Choroid plexus epithelial cell (primary cell): ENCODE measurements around the gene CHD9.

ENCODE experiments used
- DNase-seq: peaks from one replicate; pipeline ENCODE4 v3.0.0-alpha.2; 2010; ENCODE audit warnings: low read depth
- H3K4me3 ChIP-seq: 2 replicates; pipeline ENCODE4 v1.5.1; 2011; ENCODE audit warnings: low read depth, mild to moderate bottlenecking, control low read depth, low read length, moderate library complexity
- TF ChIP-seq, protein P1 (sequence below): conservative IDR thresholded peaks from 2 replicates; pipeline ENCODE4 v1.5.1; 2011; ENCODE audit warnings: low read depth, mild to moderate bottlenecking, control low read depth, inconsistent platforms, low read length, moderate library complexity

Gene CHD9

DNA sequence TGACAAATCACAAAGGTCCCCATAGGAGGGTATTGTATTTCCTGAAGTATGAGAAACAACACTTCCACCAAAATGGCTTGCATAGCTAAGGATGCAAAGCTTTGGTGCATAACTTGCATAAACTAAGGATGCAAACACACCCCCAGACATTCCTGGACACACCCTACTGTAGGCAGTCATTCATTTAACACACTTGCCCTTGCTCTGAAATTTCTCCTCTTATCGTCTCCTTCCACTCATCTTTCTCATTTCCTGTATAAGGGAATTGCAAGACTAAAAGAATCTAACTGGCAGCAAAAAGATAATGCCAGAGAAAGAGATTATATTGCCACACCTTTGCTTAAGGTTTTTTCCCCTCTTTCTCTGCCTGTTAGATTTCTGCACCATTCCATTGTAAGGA lies 28.3 kb downstream of the CHD9 start:
- no peak overlapping the region for H3K4me3 ChIP-seq
- DNase-seq = peak; percentile 30
- TF ChIP-seq, protein P1, sequence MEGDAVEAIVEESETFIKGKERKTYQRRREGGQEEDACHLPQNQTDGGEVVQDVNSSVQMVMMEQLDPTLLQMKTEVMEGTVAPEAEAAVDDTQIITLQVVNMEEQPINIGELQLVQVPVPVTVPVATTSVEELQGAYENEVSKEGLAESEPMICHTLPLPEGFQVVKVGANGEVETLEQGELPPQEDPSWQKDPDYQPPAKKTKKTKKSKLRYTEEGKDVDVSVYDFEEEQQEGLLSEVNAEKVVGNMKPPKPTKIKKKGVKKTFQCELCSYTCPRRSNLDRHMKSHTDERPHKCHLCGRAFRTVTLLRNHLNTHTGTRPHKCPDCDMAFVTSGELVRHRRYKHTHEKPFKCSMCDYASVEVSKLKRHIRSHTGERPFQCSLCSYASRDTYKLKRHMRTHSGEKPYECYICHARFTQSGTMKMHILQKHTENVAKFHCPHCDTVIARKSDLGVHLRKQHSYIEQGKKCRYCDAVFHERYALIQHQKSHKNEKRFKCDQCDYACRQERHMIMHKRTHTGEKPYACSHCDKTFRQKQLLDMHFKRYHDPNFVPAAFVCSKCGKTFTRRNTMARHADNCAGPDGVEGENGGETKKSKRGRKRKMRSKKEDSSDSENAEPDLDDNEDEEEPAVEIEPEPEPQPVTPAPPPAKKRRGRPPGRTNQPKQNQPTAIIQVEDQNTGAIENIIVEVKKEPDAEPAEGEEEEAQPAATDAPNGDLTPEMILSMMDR = no peak

- DNase-seq = no peak
- H3K4me3 ChIP-seq = no peak overlapping the region
- TF ChIP-seq, protein P1 = no peak
Measured at GRCh38 chr16:53084141-53084541, 29.4 kb downstream of the CHD9 start.

DNA sequence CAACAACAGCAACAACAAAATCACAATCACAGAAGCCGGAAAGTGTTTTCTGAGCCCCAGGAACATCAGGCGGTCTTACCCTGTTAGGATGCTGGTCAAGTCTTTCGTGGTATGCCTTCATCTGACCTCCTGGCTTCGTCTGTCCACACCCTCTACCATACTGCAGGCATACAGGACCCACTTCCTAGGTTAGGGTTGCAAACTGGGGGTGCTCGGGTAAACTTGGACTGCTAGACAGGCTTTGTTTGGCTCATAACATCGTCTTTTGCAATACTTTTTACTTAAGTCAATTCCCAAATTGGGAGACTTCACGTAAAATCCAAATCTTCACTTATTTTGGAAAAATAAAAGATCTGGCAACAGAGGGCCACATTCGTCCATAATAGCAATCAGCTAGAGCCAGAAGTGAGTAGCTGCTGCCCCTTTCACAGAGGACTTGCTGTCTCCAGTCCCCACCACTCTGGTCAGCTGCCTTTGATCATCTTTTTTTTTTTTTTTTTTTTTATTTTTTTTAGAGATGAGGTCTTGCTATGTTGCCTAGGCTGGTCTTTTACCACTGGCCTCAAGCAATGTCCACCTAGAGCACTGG lies 30.0 kb downstream of the CHD9 start:
- DNase-seq = no peak
- TF ChIP-seq, protein P1 = no peak
- H3K4me3 ChIP-seq = no peak overlapping the region

DNA sequence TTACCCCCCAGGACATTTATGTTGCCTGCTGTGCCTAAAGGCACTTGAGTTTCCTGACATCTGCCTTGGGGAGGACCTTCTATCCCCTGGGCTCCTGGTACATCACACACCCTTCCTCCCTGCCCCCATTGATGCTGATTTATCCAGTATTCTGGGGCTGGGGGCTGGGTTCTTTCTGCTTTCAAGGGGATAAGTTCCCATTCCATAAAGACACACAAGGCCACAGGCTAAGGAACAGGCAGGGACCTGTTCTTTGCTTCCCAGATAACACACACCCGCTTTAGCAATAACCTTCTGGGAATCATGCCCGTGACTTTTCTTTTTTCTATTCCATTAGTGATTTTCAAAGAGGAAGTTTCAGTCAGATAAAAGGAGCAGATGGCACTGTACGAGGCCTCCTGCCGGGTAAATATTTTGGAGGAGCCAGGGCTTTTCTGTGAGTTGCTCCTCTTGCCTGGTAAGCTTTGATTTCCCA lies 30.6 kb downstream of the CHD9 start:
- TF ChIP-seq, protein P1 = no peak
- DNase-seq = no peak
- H3K4me3 ChIP-seq = no peak overlapping the region

- DNase-seq = peak; percentile 28
- no peak overlapping the region for H3K4me3 ChIP-seq
- TF ChIP-seq, protein P1 = no peak
Measured at GRCh38 chr16:53085931-53086421, 31.2 kb downstream of the CHD9 start.

DNA sequence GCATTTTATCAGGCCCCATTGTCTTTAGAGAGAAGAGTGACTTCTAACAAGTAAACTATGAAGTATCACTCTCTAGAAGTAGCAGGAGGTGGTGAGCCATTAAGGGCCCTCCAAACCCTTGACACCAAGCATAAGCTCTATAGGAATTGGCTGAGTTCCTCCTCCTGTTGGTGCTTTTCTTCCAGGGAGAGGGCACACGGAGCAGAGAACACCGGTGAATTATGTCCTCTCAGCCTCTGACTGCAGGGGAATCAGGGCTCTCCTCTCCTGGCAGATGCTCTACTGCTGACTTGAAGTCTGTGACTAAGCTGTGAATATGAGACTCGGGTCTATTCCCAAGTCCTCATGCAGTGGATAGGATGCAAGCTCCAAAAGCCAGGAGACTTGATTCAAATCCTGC lies 32.3 kb downstream of the CHD9 start:
- TF ChIP-seq, protein P1 = no peak
- no peak overlapping the region for H3K4me3 ChIP-seq
- DNase-seq = peak; percentile 37

- DNase-seq = peak; percentile 30
- TF ChIP-seq, protein P1 = no peak
- H3K4me3 ChIP-seq = no peak overlapping the region
Measured at GRCh38 chr16:53089434-53090285, 34.9 kb downstream of the CHD9 start.
